Adipose tissue (tissue), 3 donors: ENCODE results near the gene PVR. TPM values are rescaled to one million over a fixed set of nuclear protein-coding genes. Genes with fewer than 3 reads are reported as not detected.
"Not testable (repeated sequence)": the region's sequence is repeated elsewhere in the genome, so short reads cannot be mapped to it uniquely, and the experiment has no call there.

Source experiments
- H3K27ac ChIP-seq: one replicate; pipeline ENCODE4 v1.5.1; 2013; ENCODE audit warnings: low read depth, low read length
- WGBS, 3 donors: extraction: QIAGEN DNeasy Blood & Tissue Kit; methylation state at CpG; one replicate each; pipeline ENCODE4 v1.1.7; 2013; 5-methylcytosine and 5-hydroxymethylcytosine counted together
- polyA plus RNA-seq, 3 donors: library from polyadenylated mRNA; stranded (reverse); fragments of 200-250 nt; gene quantifications; one replicate each; pipeline ENCODE4 v1.2.3, GENCODE V29; 2013
- donor health status: healthy with polysubstance abuse.
- donor health status: Bipolar disorder and iron deficiency.
- donor health status: healthy.

Gene PVR
- polyA plus RNA-seq, 3 donors = 10.5 to 27.1 (median 12.7) TPM

DNA sequence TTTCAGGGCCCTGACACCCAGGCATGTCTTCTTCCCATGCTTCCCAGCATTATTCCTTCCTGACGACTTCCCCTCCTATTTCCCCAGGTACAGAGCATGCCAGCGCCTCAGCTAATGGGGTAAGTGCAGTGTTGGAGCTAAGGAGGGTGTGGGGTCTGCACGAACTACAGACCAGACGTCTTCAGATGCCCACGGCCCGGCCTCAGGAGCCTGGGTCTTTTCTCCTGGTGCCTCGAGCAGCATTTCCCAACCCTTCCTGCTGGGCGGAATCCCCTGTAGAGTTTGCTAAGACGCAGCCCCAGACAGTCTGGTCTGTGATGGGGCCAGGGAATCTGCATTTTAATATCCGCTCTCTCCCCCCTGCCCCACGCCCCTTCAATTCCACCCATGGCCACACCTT lies 17.5 kb downstream of the PVR start:
- H3K27ac ChIP-seq = no peak overlapping the region
- 88 to 92% (median 91%) methylated on average over 11 of the region's 11 CpGs for WGBS, 3 donors

GRCh38 chr19:44661904-44662303 lies 18.2 kb downstream of the PVR start:
- 78 to 86% (median 82%) methylated on average over 7 of the region's 7 CpGs for WGBS, 3 donors
- no peak overlapping the region for H3K27ac ChIP-seq

- no peak overlapping the region for H3K27ac ChIP-seq
- 62 to 82% (median 80%) methylated on average over 7 of the region's 7 CpGs for WGBS, 3 donors
Measured at GRCh38 chr19:44662691-44663385, 19.1 kb downstream of the PVR start.

DNA sequence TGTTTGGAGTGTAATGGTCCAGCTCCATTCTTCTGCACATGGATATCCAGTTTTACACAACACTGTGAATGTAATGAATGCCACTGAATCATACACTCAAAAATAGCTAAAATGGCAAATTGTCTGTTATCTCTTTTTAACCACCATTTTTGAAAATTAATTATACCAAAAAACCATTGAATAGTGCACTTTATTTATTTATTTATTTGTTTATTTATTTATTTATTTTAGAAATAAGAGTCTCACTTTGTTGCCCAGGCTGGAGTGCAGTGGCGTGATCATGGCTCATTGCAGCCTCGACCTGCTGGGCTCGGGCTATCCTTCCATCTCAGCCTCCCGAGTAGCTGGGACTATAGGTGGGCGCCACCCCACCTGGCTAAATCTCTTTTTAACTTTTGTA lies 20.3 kb downstream of the PVR start:
- H3K27ac ChIP-seq = no peak overlapping the region
- WGBS, 3 donors = 96 to 97% (median 96%) methylated on average over 5 of the region's 5 CpGs

DNA sequence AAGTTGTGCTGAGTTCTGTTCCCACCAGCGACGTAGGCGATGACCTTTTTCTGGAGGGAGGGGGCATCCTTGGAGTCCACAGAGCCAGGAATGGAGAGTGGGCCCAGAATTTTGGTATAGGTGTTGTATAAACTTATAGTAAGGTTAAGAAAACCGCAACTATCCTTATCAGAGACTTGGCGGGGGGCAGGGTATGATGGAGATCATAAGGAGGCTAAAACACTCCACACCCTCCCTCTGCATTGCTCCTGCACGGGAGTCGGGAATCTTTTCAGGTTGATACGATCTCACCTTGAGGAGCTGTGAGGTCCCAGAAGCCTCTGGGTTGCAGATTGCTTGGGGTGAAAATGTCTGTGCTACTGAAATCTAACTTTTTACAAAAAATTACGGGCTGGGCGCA lies 21.3 kb downstream of the PVR start:
- 88 to 94% (median 90%) methylated on average over 10 of the region's 10 CpGs for WGBS, 3 donors
- no peak overlapping the region for H3K27ac ChIP-seq

DNA sequence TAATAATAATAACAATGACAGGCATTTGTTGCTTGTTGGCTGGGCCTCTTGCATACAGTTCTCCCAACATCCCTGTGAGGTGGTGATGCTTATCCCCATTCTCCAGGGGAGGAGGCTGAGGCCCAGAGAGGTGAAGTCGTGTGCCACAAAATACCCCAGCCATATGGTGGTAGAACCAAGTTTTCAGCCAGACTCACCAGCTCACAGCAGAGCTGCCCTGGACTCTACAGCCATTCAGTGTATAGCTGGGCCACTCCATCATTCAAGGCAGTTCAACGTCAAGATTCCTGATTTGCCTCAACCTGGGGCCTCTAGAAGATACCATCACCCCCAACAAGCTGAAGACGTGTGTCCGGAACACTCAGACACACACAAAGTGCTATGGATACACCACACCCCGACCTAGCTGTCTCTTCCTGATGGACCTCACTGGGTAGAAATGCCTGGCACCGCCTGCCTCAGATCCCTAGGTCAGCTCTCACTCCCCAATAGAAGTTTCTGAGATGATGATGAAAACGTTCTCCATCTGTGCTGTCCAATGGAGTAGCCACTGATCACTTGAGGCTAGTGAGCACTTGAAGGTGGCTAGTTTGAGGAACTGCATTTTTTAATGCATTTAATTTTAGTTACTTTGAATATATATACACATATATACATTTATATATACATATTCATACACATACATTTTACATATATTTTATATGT lies 23.3 kb downstream of the PVR start:
- WGBS, 3 donors = 82 to 87% (median 83%) methylated on average over 7 of the region's 7 CpGs
- no peak overlapping the region for H3K27ac ChIP-seq

GRCh38 chr19:44668985-44669764 lies 25.5 kb downstream of the PVR start:
- no peak overlapping the region for H3K27ac ChIP-seq
- 82 to 90% (median 83%) methylated on average over 2 of the region's 2 CpGs for WGBS, 3 donors

- WGBS, 3 donors = 91 to 100% (median 98%) methylated on average over 2 of the region's 2 CpGs
Measured at GRCh38 chr19:44670027-44670426, 26.3 kb downstream of the PVR start.

DNA sequence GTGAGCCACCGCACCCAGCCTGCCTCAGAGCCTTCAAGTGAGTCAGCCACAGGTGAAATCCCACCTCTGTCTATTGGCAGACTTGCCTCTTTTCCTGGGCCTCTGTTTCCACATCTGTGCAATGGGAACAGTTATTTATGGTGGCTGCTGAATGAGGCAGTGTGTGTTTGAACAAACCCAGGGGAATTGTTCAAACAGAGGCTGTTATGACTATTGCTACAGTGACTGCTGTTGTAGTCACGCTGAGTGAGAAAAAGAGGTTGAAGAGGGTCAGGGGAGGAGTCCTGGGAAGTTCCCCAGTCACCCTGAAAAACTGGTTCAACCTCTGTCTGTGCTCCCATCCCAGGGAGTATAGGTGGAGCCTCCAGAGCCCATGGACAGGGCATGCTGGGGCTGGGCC lies 27.7 kb downstream of the PVR start, which contains the start of gene CEACAM19:
Gene CEACAM19 (plus strand): TSS at position 83 of the 400 bp plus-strand sequence. CDS start 450 bp downstream, outside the sequence.
- H3K27ac ChIP-seq = no peak within 1 kb of the TSS
- 82 to 88% (median 88%) methylated on average over 2 of the region's 2 CpGs for WGBS, 3 donors

More at GRCh38 chr19:44670027-44670426, 26.3 kb downstream of the PVR start:
- H3K27ac ChIP-seq = not testable (repeated sequence)

DNA sequence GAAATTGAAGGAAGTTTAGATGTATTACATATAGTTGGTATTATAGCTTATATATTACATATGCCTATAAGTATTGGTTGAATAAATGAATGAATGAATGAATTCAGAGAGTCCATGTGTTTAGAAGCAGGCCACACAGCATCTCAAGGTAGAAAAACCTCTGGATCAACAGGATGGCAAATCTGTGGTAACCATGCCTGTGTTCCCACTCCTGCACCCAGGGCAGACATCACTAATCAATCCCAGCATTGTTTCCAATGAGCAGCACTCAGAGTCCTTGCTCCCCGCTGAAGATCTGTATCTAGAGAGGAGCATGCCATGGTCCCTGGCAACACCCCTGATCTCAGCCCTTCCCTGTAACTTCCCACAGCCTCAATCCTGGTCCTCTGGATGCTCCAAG lies 28.5 kb downstream of the PVR start:
- 80 to 95% (median 81%) methylated on average over 1 of the region's 1 CpG for WGBS, 3 donors
- no peak overlapping the region for H3K27ac ChIP-seq

GRCh38 chr19:44673510-44673909 lies 29.8 kb downstream of the PVR start:
- no peak overlapping the region for H3K27ac ChIP-seq
- WGBS, 3 donors = 86 to 94% (median 94%) methylated on average over 4 of the region's 4 CpGs

DNA sequence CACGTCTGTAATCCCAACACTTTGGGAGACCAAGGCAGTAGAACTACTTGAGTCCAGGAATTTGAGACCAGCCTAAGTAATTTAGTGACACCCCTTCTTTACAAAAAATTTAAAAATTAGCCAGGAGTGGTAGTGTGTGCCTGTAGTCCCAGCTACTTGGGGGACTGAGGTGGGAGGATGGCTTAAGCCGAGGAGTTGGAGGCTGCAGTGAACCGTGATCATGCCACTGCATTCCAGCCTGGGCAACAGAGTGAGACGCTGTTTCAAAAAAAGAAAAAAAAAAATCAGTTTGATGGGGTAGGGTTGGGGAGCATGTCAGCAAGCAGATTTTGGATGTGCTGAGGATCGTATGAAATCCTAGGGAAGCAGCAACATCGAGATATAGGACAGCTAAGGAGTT lies 31.8 kb downstream of the PVR start:
- H3K27ac ChIP-seq = no peak overlapping the region
- 92 to 93% (median 92%) methylated on average over 6 of the region's 6 CpGs for WGBS, 3 donors

- no peak overlapping the region for H3K27ac ChIP-seq
- WGBS, 3 donors = 56 to 65% (median 60%) methylated on average over 8 of the region's 8 CpGs
Measured at GRCh38 chr19:44677019-44677811, 33.5 kb downstream of the PVR start.

DNA sequence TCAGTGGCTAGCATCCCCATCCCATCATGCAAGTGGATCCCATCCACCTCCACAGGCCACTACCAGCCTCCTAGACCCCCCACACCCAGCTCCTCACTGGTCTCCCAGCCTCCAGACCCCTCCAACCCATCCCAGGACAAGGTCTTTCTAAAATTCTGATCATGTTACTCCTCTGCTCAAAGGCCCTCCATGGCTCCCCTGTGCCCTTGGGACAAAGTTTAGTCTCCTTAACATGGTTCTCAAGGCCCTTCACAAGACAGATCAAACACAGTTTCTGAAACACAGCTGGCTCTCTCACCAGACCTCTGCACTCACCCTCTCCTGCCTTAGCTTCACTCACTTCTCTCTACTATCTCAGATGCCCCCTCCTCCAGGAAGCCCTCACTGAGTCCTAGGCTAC lies 36.8 kb downstream of the PVR start:
- no peak overlapping the region for H3K27ac ChIP-seq

- H3K27ac ChIP-seq = no peak overlapping the region
- 80 to 85% (median 83%) methylated on average over 13 to 15 of the region's 15 CpGs for WGBS, 3 donors
Measured at GRCh38 chr19:44681992-44682790, 38.5 kb downstream of the PVR start.

- H3K27ac ChIP-seq = no peak overlapping the region
- WGBS, 3 donors = 80 to 96% (median 95%) methylated on average over 2 of the region's 2 CpGs
Measured at GRCh38 chr19:44682807-44683206, 39.1 kb downstream of the PVR start.

DNA sequence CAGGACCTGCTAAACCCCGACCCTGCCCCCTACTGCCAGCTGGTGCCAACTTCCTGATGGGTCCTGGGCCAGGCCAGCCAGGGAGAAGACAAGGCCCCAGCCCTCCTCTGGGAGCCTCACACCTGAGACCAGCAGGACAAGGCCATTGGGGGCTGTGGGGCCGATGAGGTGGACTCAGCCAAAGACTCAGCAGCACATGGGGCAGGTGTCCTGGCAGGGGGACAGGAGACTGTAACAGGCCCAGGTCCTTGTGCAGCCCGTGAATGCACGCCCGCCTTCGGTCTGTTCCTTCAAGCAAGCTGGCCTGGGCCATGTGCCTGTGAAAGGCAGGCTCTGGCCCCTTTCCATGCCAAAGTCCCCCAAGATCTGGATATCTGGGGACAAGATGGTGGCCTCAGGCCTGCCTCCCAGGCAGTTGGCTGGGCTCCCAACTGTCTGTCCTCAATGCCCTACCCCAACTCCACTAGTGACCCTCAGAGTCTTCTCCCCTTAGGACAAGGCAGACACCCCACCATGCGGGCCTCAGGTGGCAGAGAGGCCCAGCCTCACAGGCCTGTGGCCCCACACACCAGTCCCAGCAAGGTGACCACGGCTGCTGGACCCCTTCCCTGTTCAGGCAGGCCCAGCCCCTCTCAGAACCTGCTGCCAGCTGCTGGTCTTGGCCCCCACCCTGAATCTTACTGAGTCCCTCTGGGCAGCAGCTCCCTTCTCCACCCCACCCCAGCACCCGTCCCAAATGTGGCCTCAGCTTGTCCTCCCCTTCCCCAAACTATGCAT lies 39.9 kb downstream of the PVR start:
- WGBS, 3 donors = 67 to 87% (median 79%) methylated on average over 8 to 9 of the region's 9 CpGs
- no peak overlapping the region for H3K27ac ChIP-seq
